Smooth muscle cell (in vitro differentiated cells): ENCODE results near the gene PPP1R13B. TPM values are rescaled to one million over a fixed set of nuclear protein-coding genes. Genes with fewer than 3 reads are reported as not detected.

Source experiments
- DNase-seq: peaks from one replicate; lab custom pipeline; 2025; ENCODE audit not compliant: unreplicated experiment; lab: John Stamatoyannopoulos, UW
- H2AFZ ChIP-seq: fragments of 200-600 bp; sonication (generic); 2 replicates; pipeline ENCODE4 v1.6.0; 2016; ENCODE audit warnings: antibody characterized with exemption, low read depth, mild to moderate bottlenecking
- H3F3A ChIP-seq: fragments of 200-600 bp; sonication (generic); 2 replicates; pipeline ENCODE4 v1.6.0; 2017; ENCODE audit warnings: antibody characterized with exemption, low read depth
- H3K27ac ChIP-seq: fragments of 200-600 bp; sonication (generic); 2 replicates; pipeline ENCODE4 v1.5.1; 2016; ENCODE audit warnings: low read depth, mild to moderate bottlenecking
- H3K27me3 ChIP-seq: fragments of 200-600 bp; sonication (generic); 2 replicates; pipeline ENCODE4 v1.6.1; 2016; ENCODE audit warnings: low read depth, mild to moderate bottlenecking
- H3K36me3 ChIP-seq: fragments of 200-600 bp; sonication (generic); 2 replicates; pipeline ENCODE4 v1.5.1; 2016; ENCODE audit warnings: low read depth
- H3K4me1 ChIP-seq: fragments of 200-600 bp; sonication (generic); 2 replicates; pipeline ENCODE4 v1.5.1; 2016; ENCODE audit warnings: low read depth
- H3K4me2 ChIP-seq: fragments of 200-600 bp; sonication (generic); 2 replicates; pipeline ENCODE4 v1.6.0; 2016; ENCODE audit warnings: mild to moderate bottlenecking
- H3K4me3 ChIP-seq: fragments of 200-600 bp; sonication (generic); 2 replicates; pipeline ENCODE4 v1.5.1; 2016; ENCODE audit warnings: mild to moderate bottlenecking
- H3K79me2 ChIP-seq: fragments of 200-600 bp; sonication (generic); 2 replicates; pipeline ENCODE4 v1.6.0; 2016; ENCODE audit warnings: low read depth, mild to moderate bottlenecking
- H3K9ac ChIP-seq: fragments of 200-600 bp; sonication (generic); 2 replicates; pipeline ENCODE4 v1.6.0; 2016; ENCODE audit warnings: low read depth
- H3K9me3 ChIP-seq: fragments of 200-600 bp; sonication (generic); replicated peaks from 2 replicates; pipeline ENCODE4 v1.5.1; 2016; ENCODE audit warnings: low read depth
- H4K20me1 ChIP-seq: fragments of 200-600 bp; sonication (generic); 2 replicates; pipeline ENCODE4 v1.6.0; 2016; ENCODE audit warnings: low read depth
- CTCF ChIP-seq: fragments of 200-600 bp; sonication (generic); IDR thresholded peaks from 2 replicates; pipeline ENCODE4 v1.5.1; 2017; ENCODE audit warnings: borderline replicate concordance, mild to moderate bottlenecking, antibody characterized with exemption; ENCODE audit not compliant: insufficient read depth, poor library complexity, severe bottlenecking
- WGBS: methylation state at CpG from one replicate; pipeline ENCODE4 v1.1.7; 2016; ENCODE audit warnings: low lambda C conversion rate; 5-methylcytosine and 5-hydroxymethylcytosine counted together
- polyA plus RNA-seq: library from polyadenylated mRNA; unstranded; fragments of >200 nt; fragmentation: Nextera tagmentation; extraction: Ambion mirVana; gene quantifications from 2 replicates; pipeline ENCODE4 v1.2.1, GENCODE V29; 2016
- total RNA-seq: library from RNA; depleted of rRNA; stranded (reverse); fragments of >200 nt; gene quantifications from 2 replicates; pipeline ENCODE4 v1.2.3, GENCODE V29; 2014

PPP1R13B gene
- total and polyA plus RNA-seq, 2 experiments from 2014 or later = 2.3 to 4.3 TPM

- 93% methylated on average over 28 of the region's 29 CpGs for WGBS
- no peak overlapping the region for H2AFZ ChIP-seq
- no peaks in the 10 kb centered on the region for H3K79me2 ChIP-seq
- no peaks in the 10 kb centered on the region for H3K9me3 ChIP-seq
- DNase-seq = no peak
- H3K4me3 ChIP-seq = no peak overlapping the region
- no peak overlapping the region for H3K27ac ChIP-seq
- H3K4me2 ChIP-seq = no peak overlapping the region
- H3K9ac ChIP-seq = no peak overlapping the region
- no peak for TF ChIP-seq CTCF
- H3F3A ChIP-seq = no peaks in the 10 kb centered on the region
- no peaks in the 10 kb centered on the region for H3K4me1 ChIP-seq
- H3K36me3 ChIP-seq = no peaks in the 10 kb centered on the region
- peaks cover 6% of the 10 kb centered on the region for H4K20me1 ChIP-seq
- H3K27me3 ChIP-seq = no peaks in the 10 kb centered on the region
Observed at GRCh38 chr14:103707329-103708263, 139.8 kb downstream of the PPP1R13B start.

- Histone ChIP-seq H3F3A (no peaks in the 10 kb centered on the region), H2AFZ (no peak overlapping the region), H3K27me3 (no peaks in the 10 kb centered on the region), H3K79me2 (no peaks in the 10 kb centered on the region), H3K9me3 (no peaks in the 10 kb centered on the region), H3K27ac (no peak overlapping the region), H3K9ac (no peak overlapping the region), H3K36me3 (no peaks in the 10 kb centered on the region), H3K4me2 (no peak overlapping the region), H4K20me1 (peaks cover 12% of the 10 kb centered on the region), H3K4me3 (no peak overlapping the region), H3K4me1 (no peaks in the 10 kb centered on the region)
- DNase-seq = no peak
- WGBS = 95% methylated on average over 41 of the region's 41 CpGs
- no peak for TF ChIP-seq CTCF
Observed at GRCh38 chr14:103706551-103707328, 140.6 kb downstream of the PPP1R13B start.

GRCh38 chr14:103705504-103706284 is 141.7 kb downstream of the PPP1R13B start:
- Histone ChIP-seq H3K27me3 (no peaks in the 10 kb centered on the region), H3K36me3 (no peaks in the 10 kb centered on the region), H3F3A (no peaks in the 10 kb centered on the region), H3K79me2 (no peaks in the 10 kb centered on the region), H3K4me2 (no peak overlapping the region), H3K4me3 (no peak overlapping the region), H2AFZ (no peak overlapping the region), H3K4me1 (no peaks in the 10 kb centered on the region), H3K9me3 (no peaks in the 10 kb centered on the region), H3K27ac (no peak overlapping the region), H3K9ac (no peak overlapping the region), H4K20me1 (peaks cover 22% of the 10 kb centered on the region)
- no peak for TF ChIP-seq CTCF
- DNase-seq = no peak
- 91% methylated on average over 28 of the region's 28 CpGs for WGBS
